ENCODE data around the gene IFI6.
"Not testable (repeated sequence)": the region's sequence is repeated elsewhere in the genome, so short reads cannot be mapped to it uniquely, and the experiment has no call there.

IFI6 gene

DNA sequence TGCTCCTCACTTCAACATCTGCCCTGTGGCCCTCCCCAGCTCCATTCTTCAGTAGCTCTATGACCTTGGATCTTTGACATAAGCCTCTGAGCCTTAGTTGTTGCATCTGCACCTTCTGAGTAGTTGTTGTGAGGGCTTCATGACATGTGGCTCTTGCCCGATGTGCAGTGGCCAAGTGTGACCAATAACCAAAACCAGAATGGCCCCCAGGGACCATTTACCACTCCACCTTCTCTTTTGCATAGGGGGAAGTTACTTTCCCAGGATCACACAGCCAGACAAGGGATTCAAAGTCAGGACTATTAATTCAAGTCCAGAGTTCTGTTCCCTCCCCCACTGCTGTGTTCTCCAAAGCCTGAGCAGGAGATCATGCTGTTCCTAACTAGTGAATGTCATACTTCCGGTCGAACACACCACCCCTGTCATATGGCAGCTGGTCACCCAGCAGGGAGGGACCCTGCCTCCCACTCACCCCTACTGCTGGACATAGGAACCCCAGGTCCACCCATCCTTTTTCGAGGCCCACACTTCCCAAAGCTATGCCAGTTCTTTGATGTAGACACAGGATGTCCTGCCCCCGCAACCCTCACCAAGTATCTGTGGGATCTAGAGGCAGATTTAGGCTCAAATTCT lies 41.0 kb downstream of the IFI6 start:
- DNase-seq (ENCODE audit: low read depth in 1 of 2, low spot score in 1 of 2): no peak

- no peak for DNase-seq (ENCODE audit: low read depth in 1 of 2, low spot score in 1 of 2)
These were observed 43.3 kb downstream of the IFI6 start for GRCh38 chr1:27628712-27629111.

DNA sequence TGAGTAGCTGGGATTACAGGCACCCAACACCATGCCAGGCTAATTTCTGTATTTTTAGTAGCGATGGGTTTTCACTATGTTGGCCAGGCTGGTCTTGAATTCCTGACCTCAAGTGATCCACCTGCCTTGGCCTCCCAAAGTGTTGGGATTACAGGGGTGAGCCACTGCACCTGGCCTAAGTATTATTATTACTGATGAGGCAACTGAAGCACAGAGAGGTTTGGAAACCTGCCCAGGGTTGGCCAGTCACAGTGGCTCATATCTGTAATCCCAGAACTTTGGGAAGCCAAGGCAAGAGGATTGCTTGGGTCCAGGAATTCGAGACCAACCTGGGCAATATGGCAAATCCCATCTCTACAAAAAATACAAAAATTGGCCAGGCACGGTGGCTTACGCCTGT lies 44.3 kb downstream of the IFI6 start:
- DNase-seq (ENCODE audit: low read depth in 1 of 2, low spot score in 1 of 2): not testable (repeated sequence)

DNA sequence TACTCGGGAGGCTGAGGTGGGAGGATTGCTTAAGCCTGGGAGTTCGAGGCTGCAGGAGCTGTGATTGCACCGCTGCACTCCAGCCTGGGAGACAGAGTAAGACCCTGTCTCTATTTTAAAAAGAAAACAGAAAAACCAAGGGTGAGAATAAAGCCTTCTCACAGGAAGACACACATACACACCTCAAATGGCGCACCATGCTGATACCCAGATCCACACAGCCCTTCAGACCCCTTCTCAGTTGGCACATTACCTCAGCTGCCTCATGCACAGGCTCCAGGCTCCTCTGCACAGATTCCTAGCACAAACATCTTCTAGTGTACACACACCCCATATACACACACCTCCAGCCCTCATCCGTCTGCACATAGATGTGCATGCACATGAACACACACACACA lies 44.9 kb downstream of the IFI6 start:
- DNase-seq (ENCODE audit: low read depth in 1 of 2, low spot score in 1 of 2): no peak

GRCh38 chr1:27626031-27626935 lies 45.7 kb downstream of the IFI6 start:
- no peak for DNase-seq (ENCODE audit: low read depth in 1 of 2, low spot score in 1 of 2)

- DNase-seq (ENCODE audit: low read depth in 1 of 2, low spot score in 1 of 2): no peak
These were observed 47.4 kb downstream of the IFI6 start for GRCh38 chr1:27624467-27625178.

- DNase-seq (ENCODE audit: low read depth in 1 of 2, low spot score in 1 of 2): no peak
These were observed 48.4 kb downstream of the IFI6 start for GRCh38 chr1:27623327-27624212.

DNA sequence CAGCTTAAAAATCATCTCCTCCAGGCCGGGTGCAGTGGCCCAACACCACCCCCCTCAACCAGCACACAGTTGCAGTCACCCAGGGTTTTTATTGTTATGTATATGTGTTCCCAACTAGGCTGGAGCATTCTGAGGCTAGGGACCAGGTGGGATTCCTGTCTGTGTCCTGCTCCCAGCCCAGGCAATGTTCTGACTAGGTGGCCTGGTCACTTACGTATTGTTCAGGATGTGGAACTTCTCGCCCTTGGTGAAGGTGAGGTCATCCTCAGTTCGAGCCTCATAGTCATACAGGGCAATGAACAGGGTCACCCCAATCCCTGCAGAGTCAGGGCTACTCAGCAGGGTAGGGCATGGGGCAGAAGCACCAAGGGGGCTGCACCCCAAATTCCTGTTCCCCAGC lies 49.2 kb downstream of the IFI6 start:
- DNase-seq (ENCODE audit: low read depth in 1 of 2, low spot score in 1 of 2): no peak

DNA sequence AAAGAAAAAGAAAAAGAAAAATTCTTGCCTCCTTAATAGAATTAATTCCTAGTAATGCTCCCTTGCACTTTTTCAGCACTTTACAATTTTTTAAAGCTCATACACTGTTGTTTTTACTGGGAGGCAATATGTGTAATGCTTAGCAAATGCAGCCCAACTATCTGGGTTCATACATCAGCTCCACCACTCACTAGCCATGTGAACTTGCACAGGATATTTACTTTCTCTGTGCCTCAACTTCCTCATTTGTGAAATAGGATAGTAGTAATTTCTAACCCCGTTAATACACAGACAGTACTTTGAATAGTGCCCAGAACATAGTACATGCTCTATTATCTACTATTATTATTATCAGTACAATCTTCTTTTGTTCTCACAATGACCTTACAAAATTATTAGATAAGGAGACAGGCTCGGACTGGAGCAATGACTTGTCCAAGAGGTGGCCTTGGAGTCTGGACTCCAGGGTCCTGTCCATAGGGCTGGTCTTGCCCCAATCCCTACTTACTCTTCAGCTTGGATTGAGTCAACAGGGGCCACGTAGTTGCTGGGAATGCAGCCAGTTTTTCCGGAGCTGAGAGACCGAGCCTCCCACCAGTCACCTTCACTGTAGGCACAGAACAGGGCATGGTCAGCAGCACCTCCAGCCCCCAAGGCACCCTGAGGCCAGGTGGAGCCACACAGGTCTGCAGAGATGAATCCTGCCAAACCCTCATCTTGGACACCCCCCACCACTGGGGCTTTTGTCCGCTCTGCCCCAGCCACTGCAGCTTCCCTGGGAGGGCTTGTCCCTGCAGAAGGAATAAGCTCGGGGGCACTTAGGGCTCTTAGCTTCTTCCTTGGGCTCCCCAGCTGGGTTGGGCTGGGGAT lies 50.7 kb downstream of the IFI6 start:
- no peak for DNase-seq (ENCODE audit: low read depth in 1 of 2, low spot score in 1 of 2)

DNA sequence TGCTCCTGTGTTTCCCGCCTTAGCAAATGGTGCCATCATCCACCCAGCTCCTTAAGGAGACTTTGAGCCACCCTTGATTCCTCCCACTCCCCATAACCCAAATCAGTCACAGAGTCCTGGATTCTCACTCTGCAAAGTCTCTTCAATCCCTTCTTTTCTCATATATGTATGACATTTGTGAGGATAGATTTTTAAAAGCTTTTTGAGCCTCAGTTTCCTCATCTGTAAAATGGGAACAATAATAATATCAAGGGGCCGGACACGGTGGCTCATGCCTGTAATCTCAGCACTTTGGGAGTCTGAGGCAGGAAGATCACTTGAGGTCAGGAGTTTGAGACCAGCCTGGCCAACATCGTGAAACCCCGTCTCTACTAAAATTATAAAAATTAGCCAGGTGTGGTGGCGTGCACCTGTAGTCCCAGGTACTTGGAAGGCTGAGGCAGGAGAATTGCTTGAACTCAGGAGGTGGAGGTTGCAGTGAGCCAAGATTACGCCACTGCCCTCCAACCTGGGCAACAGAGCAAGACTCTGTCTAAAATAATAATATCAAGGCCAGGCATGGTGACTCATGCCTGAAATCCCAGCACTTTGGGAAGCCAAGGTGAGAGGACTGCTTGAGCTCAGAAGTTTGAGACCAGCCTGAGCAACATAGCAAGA lies 52.1 kb downstream of the IFI6 start:
- not testable (repeated sequence) for DNase-seq (ENCODE audit: low read depth in 1 of 2, low spot score in 1 of 2)

DNA sequence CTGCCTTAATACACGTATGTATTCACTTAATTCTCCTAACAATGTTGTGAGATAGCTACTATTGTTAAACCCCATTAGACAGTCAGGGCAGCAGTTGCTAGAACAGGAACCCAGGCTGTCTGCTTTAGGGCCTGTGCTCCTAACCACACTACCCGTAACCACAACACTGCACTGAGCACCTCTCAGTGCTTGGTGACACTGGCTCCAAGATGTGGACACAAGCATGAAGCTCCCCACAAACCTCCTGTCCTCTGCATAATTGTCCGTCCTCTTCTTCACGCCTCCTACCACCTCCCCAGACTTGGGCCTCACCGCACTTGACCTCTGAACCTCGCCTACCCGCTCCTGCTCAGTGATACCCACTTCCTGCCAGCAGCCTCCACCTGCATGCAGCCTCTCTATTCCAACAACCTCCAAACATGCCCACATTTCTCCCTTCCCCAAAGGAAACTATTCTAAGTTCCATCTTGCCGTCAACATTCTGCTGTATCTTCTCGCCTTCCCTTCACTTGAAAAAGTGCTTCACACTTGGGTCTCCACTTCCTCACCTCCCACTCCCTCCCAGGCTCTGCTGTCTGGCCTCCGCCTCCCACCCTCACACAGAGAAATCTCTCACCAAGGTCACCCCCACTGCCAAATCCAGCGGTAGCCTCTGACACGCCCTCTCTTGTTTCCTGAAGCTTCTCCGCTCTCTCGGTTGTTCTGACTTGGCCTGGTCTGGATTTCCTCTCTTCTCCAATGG lies 53.5 kb downstream of the IFI6 start:
- DNase-seq (ENCODE audit: low read depth in 1 of 2, low spot score in 1 of 2): no peak

- DNase-seq (ENCODE audit: low read depth in 1 of 2, low spot score in 1 of 2): no peak
These were observed 54.6 kb downstream of the IFI6 start for GRCh38 chr1:27617420-27617819.

- DNase-seq (ENCODE audit: low read depth in 1 of 2, low spot score in 1 of 2): no peak
These were observed 55.6 kb downstream of the IFI6 start for GRCh38 chr1:27616441-27616840.

Data from stimulated activated CD4-positive, alpha-beta T cell treated with anti-CD3 and anti-CD28 coated beads, Interleukin-15, amount 100 ng/mL, for 1 hour (primary cell).